HG03575 (cell line): ENCODE measurements around the gene SPC24.

ENCODE experiments used
- ATAC-seq: cut with Tn5 transposase; IDR thresholded peaks from one replicate; pipeline ENCODE4 v1.9.1; 2021; ENCODE audit not compliant: unreplicated experiment, insufficient number of reproducible peaks, low FRiP score; ENCODE audit errors: extremely low read depth

Gene SPC24, protein sequence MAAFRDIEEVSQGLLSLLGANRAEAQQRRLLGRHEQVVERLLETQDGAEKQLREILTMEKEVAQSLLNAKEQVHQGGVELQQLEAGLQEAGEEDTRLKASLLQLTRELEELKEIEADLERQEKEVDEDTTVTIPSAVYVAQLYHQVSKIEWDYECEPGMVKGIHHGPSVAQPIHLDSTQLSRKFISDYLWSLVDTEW

DNA sequence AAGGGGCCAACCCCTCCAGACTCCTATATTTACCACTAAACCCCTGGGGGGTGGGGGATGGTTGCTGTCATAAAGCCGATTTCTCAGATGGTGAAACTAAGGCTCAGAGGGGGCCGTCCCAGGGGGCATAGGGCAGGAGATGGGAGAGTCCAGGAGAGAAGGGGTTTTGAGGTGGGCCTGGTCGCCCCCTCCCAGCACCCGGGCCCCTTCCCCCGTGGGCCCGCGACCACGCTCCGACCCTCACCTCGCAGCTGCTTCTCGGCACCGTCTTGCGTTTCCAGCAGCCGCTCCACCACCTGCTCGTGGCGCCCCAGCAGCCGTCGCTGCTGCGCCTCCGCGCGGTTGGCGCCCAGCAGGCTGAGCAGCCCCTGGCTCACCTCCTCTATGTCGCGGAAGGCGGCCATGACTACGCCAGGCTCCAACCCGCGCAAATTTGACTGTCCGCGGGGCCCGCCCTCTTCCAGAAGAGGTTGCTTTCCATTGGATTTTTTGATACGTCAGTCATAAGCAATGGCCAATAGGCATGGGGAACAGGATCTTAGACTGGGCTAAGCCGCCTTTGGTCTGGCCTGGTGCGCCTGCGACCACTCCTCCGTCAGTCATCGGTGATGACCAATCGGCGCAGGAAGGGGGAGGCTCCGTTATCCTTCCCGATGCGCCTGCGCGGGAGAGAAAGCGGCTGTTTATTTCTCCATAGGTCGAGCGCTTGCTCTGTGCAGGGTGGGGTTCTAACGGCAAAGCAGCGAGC lies at the start of gene SPC24:
TSS of gene SPC24 (minus strand) at position 410 of the 748 bp plus-strand sequence. CDS start at position 404, 6 bp downstream.
- ATAC-seq, result peak; percentile 94

GRCh38 chr19:11204943-11205349 lies 49.4 kb upstream of the SPC24 start:
- no peak for ATAC-seq

- ATAC-seq, result no peak
These were observed 48.6 kb upstream of the SPC24 start for GRCh38 chr19:11204076-11204602.

- ATAC-seq, result no peak
These were observed 47.9 kb upstream of the SPC24 start for GRCh38 chr19:11203194-11204075.

- ATAC-seq, result no peak
These were observed 47.1 kb upstream of the SPC24 start for GRCh38 chr19:11202488-11203193.

- ATAC-seq, result no peak
These were observed 46.2 kb upstream of the SPC24 start for GRCh38 chr19:11201791-11202190.

- no peak for ATAC-seq
These were observed 45.3 kb upstream of the SPC24 start for GRCh38 chr19:11200931-11201330.

DNA sequence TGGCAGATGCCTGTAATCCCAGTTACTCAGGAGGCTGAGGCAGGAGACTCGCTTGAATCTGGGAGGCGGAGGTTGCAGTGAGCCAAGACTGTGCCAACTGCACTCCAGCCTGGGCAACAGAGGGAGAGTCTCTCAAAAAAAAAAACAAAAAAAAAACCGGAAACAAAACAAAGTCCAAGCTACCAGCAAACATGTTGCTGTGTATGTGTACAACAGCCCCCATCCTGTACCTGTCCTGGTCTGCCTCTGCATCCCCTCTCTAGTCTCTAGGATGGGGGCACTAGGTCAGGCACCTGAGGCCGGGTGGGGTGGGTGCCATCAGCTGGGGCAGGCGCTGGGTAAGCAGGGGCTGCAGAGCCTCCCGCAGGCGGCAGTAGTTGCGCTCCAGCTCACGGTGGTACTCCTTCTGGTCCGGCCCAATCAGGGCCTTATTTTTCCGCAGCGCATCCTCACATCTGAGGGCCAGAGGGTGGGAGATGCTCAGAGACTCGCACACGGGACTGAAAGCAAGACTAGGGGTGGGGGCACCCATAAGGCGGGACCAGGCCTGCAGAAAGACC lies 44.5 kb upstream of the SPC24 start:
- ATAC-seq, result no peak

GRCh38 chr19:11199517-11199916 lies 43.9 kb upstream of the SPC24 start:
- ATAC-seq, result no peak

DNA sequence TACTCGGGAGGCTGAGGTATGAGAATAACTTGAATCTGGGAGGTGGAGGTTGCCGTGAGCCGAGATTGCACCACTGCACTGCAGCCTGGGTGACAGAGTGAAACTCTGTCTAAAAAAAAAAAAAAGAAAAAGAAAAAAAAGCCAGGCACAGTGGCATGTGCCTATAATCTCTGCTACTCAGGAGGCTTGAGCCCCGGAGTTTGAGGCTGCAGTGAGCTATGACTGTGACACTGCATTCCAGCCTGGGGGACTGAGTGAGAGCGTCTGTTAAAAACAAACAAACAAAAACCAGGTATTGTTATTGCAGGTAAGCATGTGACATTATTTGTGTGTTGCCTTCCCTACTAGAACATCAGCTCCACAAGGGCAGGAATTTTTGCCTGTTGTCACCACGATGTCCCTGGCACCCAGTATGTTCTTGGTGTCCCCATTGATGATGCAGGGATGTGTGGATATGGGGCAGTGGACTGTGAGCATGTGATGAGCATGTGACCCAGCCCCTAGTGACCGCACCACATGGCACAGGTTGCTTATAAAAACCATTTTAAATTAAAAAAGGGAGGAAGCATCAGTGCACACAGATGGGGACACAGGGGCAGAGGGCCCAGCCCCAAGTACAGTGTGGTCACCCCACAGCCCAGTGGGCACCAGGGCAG lies 43.3 kb upstream of the SPC24 start:
- no peak for ATAC-seq

DNA sequence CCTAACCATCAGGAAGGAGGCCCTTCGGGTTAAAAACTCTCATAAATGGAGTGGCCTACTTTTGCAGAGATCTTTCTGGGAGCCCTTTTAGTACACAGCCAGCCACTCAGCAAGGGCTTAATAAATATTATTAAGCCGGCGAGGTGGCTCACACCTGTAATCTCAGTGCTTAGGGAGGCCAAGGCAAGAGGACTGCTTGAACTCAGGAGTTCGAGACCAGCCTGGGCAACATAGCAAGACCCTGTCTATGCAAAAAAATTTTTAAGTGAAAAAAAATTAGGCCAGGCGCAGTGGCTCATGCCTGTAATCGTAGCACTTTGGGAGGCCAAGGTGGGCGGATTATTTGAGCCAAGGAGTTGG lies 42.6 kb upstream of the SPC24 start:
- no peak for ATAC-seq

- ATAC-seq, result no peak
These were observed 42.0 kb upstream of the SPC24 start, which contains the start of gene KANK2 for GRCh38 chr19:11197291-11198174. TSS of gene KANK2 (minus strand) at chr19:11197545. CDS start at chr19:11194511, 3,034 bp downstream.

DNA sequence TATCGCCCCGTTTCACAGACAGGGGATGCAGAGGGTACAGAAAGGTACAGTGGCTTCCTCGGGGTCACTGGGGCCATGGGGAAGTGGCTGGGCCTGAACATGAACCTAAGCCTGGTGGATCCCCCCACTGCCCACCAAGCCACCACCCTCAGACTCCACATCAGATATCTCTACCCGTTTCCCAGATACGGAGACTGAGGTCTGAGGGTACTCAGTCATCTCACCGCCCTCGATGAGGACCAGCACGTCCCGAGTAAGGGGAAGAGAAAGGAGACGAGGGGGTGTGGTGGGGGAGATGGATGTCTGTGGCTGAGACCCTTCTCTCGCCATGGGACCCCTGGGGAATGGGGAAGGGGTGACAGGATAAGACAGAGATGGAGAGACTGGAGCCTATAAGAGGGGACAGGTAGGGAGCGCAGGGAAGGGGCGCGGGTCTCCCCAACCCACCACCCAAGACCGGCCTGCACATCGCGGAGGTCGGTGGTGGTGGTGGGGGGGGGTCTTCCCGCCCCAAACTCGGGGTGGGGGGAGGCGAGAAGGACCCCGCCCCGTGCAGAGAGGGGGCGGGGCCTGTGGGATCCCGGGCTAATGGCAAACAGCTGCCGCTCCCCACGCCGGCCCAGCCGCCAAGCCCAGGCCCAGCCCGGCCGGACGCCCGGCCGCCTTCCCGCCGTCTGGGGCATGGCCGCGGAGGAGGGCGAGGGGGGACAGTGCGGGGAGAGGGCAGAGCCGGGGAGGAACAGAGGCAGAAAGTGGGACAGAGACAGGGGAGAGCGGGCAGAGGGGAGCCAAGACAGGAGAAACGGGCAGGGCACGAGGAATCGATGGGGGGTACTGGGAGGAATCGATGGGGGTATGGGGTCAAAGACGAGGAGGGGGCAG lies 41.1 kb upstream of the SPC24 start:
- no peak for ATAC-seq

GRCh38 chr19:11195681-11196080 lies 40.1 kb upstream of the SPC24 start:
- no peak for ATAC-seq

- ATAC-seq, result no peak
These were observed 39.3 kb upstream of the SPC24 start for GRCh38 chr19:11194656-11195558.
